K562 (cell line): ENCODE data around the gene ALOXE3. TPM values are rescaled to one million over a fixed set of nuclear protein-coding genes. Genes with fewer than 3 reads are reported as not detected.

Experiments used
- ATAC-seq: fragments of 200-7000 bp; cut with Tn5 transposase; 3 replicates; pipeline ENCODE4 v1.9.1; 2020; ENCODE audit warnings: moderate library complexity
- BruUV-seq: library from RNA; stranded (reverse); fragments of 400-500 nt; replicated peaks from 2 replicates; lab custom pipeline; 2021; lab: Mats Ljungman, UMichigan
- CTCF ChIA-PET: fragments of 300-600 bp; formaldehyde crosslinking; extraction: SDS; loops from one replicate; lab custom pipeline; 2021; ENCODE audit warnings: low intra/inter-chr PET ratio; lab: Yijun Ruan, JAX
- POLR2A ChIA-PET: fragments of 300-600, 350-650 bp; sonication (Branson Sonifier 250); formaldehyde crosslinking; extraction: SDS; loops from one replicate; lab custom pipeline; 2021; ENCODE audit warnings: antibody characterized with exemption, inconsistent platforms; lab: Yijun Ruan, JAX
- DNase-seq, 4 experiments: peaks; one replicate each; pipeline versions ENCODE4 v3.0.0 to v3.0.0-alpha.2; 2011 to 2018; ENCODE audit warnings: low spot score in 3 of 4, mixed read lengths in 3 of 4; ENCODE audit errors: extremely low read depth in 1 of 4
- FAIRE-seq: peaks from 2 replicates; lab custom pipeline; 2011; peaks lifted over from hg19 to GRCh38; lab: Jason Lieb, UNC
- H2AFZ ChIP-seq: 2 replicates; pipeline ENCODE4 v1.6.0; 2011; ENCODE audit warnings: low read depth, low read length, control low read depth, inconsistent platforms
- H3K27ac ChIP-seq: fragments of 200-600 bp; 3 replicates; pipeline ENCODE4 v1.8.0; 2011; ENCODE audit warnings: low read depth, mild to moderate bottlenecking, control low read depth, inconsistent platforms, low read length, moderate library complexity, mixed read lengths; ENCODE audit errors: extremely low read depth
- H3K27me3 ChIP-seq, 2 experiments: fragments of 300-600 bp in 1 of 2; 2 replicates in 1 of 2; 3 replicates in 1 of 2; pipeline versions ENCODE4 v1.6.0 to v1.8.0; 2011; ENCODE audit warnings: inconsistent platforms in 2 of 2, low read length in 2 of 2, mild to moderate bottlenecking in 1 of 2, mixed read lengths in 1 of 2, moderate library complexity in 1 of 2; ENCODE audit not compliant: control insufficient read depth in 2 of 2, insufficient read depth in 2 of 2
- H3K36me3 ChIP-seq: fragments of 300-600 bp; 3 replicates; pipeline ENCODE4 v1.8.0; 2011; ENCODE audit warnings: mild to moderate bottlenecking, low read length, inconsistent platforms; ENCODE audit not compliant: control insufficient read depth, insufficient read depth
- H3K4me1 ChIP-seq, 2 experiments: fragments of 200-600 bp in 1 of 2; replicated peaks in 1 of 2; 2 replicates in 1 of 2; 3 replicates in 1 of 2; pipeline versions ENCODE4 v1.5.1 to v1.8.0; 2011; ENCODE audit warnings: inconsistent platforms in 2 of 2, low read length in 2 of 2, mild to moderate bottlenecking in 1 of 2, mixed read lengths in 1 of 2, moderate library complexity in 1 of 2; ENCODE audit not compliant: control insufficient read depth in 2 of 2, insufficient read depth in 2 of 2
- H3K4me2 ChIP-seq: 2 replicates; pipeline ENCODE4 v1.6.1; 2011; ENCODE audit warnings: low read length, control low read depth, inconsistent platforms, mixed read lengths; ENCODE audit not compliant: insufficient read depth
- H3K4me3 ChIP-seq: fragments of 200-600 bp; sonication (generic), shearing (Covaris generic); 2 replicates; pipeline ENCODE4 v1.5.1; 2016; ENCODE audit warnings: control low read depth, inconsistent platforms
- H3K79me2 ChIP-seq: fragments of 200-600 bp; 3 replicates; pipeline ENCODE4 v1.8.0; 2011; ENCODE audit warnings: low read length, inconsistent platforms; ENCODE audit not compliant: control insufficient read depth, insufficient read depth
- H3K9ac ChIP-seq, 2 experiments: 2 replicates each; pipeline versions ENCODE4 v1.6.0 to v1.6.1; 2011; ENCODE audit warnings: low read depth in 2 of 2, low read length in 2 of 2, control low read depth in 1 of 2, inconsistent platforms in 1 of 2, mild to moderate bottlenecking in 1 of 2, mixed read lengths in 1 of 2; ENCODE audit not compliant: insufficient read depth in 1 of 2
- H3K9me1 ChIP-seq: one replicate; pipeline ENCODE4 v1.6.0; 2011; ENCODE audit warnings: inconsistent platforms, mild to moderate bottlenecking, low read length, moderate library complexity; ENCODE audit not compliant: control insufficient read depth, insufficient read depth
- H3K9me3 ChIP-seq: replicated peaks from 2 replicates; pipeline ENCODE4 v1.5.1; 2011; ENCODE audit warnings: low read depth, low read length, inconsistent platforms; ENCODE audit not compliant: control insufficient read depth, insufficient read depth
- H4K20me1 ChIP-seq: replicated peaks from 2 replicates; pipeline ENCODE4 v1.6.1; 2011; ENCODE audit warnings: low read length, inconsistent platforms, mixed read lengths; ENCODE audit not compliant: control insufficient read depth, insufficient read depth
- BRF2 ChIP-seq: IDR thresholded peaks from 3 replicates; pipeline ENCODE4 v1.6.1; 2011; ENCODE audit warnings: borderline replicate concordance, mild to moderate bottlenecking; ENCODE audit not compliant: insufficient read length, insufficient read depth
- CEBPB ChIP-seq: fragments of 450-650 bp; IDR thresholded peaks from 2 replicates; pipeline ENCODE4 v1.6.1; 2016; ENCODE audit warnings: missing genetic modification characterization, missing compliant biosample characterization
- CREB1 ChIP-seq, 2 experiments: sonication (generic) in 1 of 2; formaldehyde crosslinking in 1 of 2; IDR thresholded peaks; 2 replicates each; pipeline versions ENCODE4 v1.6.1 to v1.8.0; 2012 to 2022; ENCODE audit warnings: inconsistent platforms in 1 of 2, mild to moderate bottlenecking in 1 of 2, missing genetic modification reagents in 1 of 2, moderate library complexity in 1 of 2
- CXXC5 ChIP-seq: fragments of 250-450 bp; sonication (Bioruptor Pico); IDR thresholded peaks from 2 replicates; pipeline ENCODE4 v1.8.0; 2022; ENCODE audit warnings: inconsistent platforms, mild to moderate bottlenecking, moderate library complexity
- E2F6 ChIP-seq, 2 experiments: IDR thresholded peaks; 2 replicates each; pipeline ENCODE4 v1.6.1; 2011; ENCODE audit warnings: borderline replicate concordance in 1 of 2, control low read depth in 1 of 2, low read depth in 1 of 2, low read length in 1 of 2, mild to moderate bottlenecking in 1 of 2, mixed read lengths in 1 of 2, moderate library complexity in 1 of 2; ENCODE audit not compliant: insufficient read depth in 1 of 2, insufficient read length in 1 of 2, poor library complexity in 1 of 2, severe bottlenecking in 1 of 2; ENCODE audit errors: extremely low read depth in 1 of 2
- EGR1 ChIP-seq: fragments of 450-650 bp; conservative IDR thresholded peaks from 2 replicates; pipeline ENCODE4 v1.6.1; 2017; ENCODE audit warnings: mild to moderate bottlenecking
- MXD1 ChIP-seq: fragments of 250-450 bp; sonication (Bioruptor Pico); IDR thresholded peaks from 2 replicates; pipeline ENCODE4 v1.8.0; 2021; ENCODE audit warnings: borderline replicate concordance, mild to moderate bottlenecking, moderate library complexity; ENCODE audit not compliant: poor library complexity, severe bottlenecking
- PHF21A ChIP-seq: fragments of 450-650 bp; IDR thresholded peaks from 2 replicates; pipeline ENCODE4 v1.6.1; 2017; ENCODE audit warnings: low read depth, borderline replicate concordance
- POLR2B ChIP-seq: fragments of 450-650 bp; IDR thresholded peaks from 2 replicates; pipeline ENCODE4 v1.6.1; 2018; ENCODE audit warnings: low read depth; ENCODE audit not compliant: partially characterized antibody
- USF1 ChIP-seq: sonication (generic); formaldehyde crosslinking; IDR thresholded peaks from 2 replicates; pipeline ENCODE4 v1.9.0; 2022; ENCODE audit warnings: mild to moderate bottlenecking, missing genetic modification reagents
- ZBTB26 ChIP-seq: fragments of 450-650 bp; formaldehyde crosslinking; IDR thresholded peaks from 2 replicates; pipeline ENCODE4 v1.4.0; 2022; ENCODE audit warnings: missing genetic modification characterization
- ZNF436 ChIP-seq: fragments of 250-450, 450-650 bp; sonication (Bioruptor Pico); formaldehyde crosslinking; IDR thresholded peaks from 2 replicates; pipeline ENCODE4 v1.7.0; 2020; ENCODE audit warnings: mild to moderate bottlenecking
- WGBS: fragments of 100-300 bp; shearing (Covaris generic); methylation state at CpG from one replicate; pipeline ENCODE4 v1.1.6; 2016; ENCODE audit warnings: low coverage, mixed read lengths; ENCODE audit not compliant: insufficient coverage; ENCODE audit errors: missing lambda C conversion rate; 5-methylcytosine and 5-hydroxymethylcytosine counted together
- in situ Hi-C: fragments of 300-500 bp; cut with MboI; formaldehyde crosslinking; loops from 4 replicates; pipeline ENCODE4 v1.15.0; 2018; ENCODE audit warnings: inconsistent platforms, mixed read lengths
- intact Hi-C: fragments of 100-400 bp; cut with micrococcal nuclease; formaldehyde crosslinking; loops from 2 replicates; pipeline ENCODE4 v1.14.2; 2022
- polyA plus RNA-seq, 8 experiments: library from polyadenylated mRNA; depleted of rRNA in 4 of 8; stranded (reverse) in 5 of 8; unstranded in 3 of 8; fragments of >200 nt; fragmentation: Nextera tagmentation in 2 of 8; fragmentation: Illumina TruSeq in 1 of 8; extraction: Ambion mirVana in 2 of 8; extraction: Trizol in 1 of 8; gene quantifications; 2 replicates each; pipeline versions ENCODE4 v1.2.1 to v1.2.3, GENCODE V29; 2011 to 2014; ENCODE audit warnings: inconsistent platforms in 1 of 8, missing spikeins in 1 of 8
- total RNA-seq, 7 experiments: library from RNA; depleted of rRNA in 6 of 7; stranded (reverse); fragments of >200 nt in 6 of 7; fragmentation: Illumina TruSeq in 2 of 7; extraction: Trizol in 2 of 7; gene quantifications; 2 replicates each; pipeline versions ENCODE4 v1.2.1 to v1.2.3, GENCODE V29; 2011 to 2021; ENCODE audit warnings: low replicate concordance in 1 of 7

ALOXE3 gene
- total and polyA plus RNA-seq, 9 of the 15 experiments (the other 6 are each of a cell fraction or from before 2014, with no cell fraction given), result 0.04 TPM; not detected in 8

GRCh38 chr17:8162997-8163977, 45.0 kb upstream of the ALOXE3 start:
- WGBS, result 22% methylated on average over 12 of the region's 55 CpGs
- CTCF ChIA-PET, result no interaction called here
- peak overlapping the region; percentile 94 for H3K4me2 ChIP-seq
- ATAC-seq (peak; percentile 9; the same call in 2 of the 3 replicates), FAIRE-seq (no peak), DNase-seq (peak in 2 of 4 experiments; percentile 30 to 62)
- POLR2A ChIA-PET, result interaction anchor here (1.0 to 1.8 kb wide), 3 partner anchors 9 to 58 kb away, joined by 3 to 31 read pairs (median 3); no protein-coding TSS in a partner anchor
- H3K79me2 ChIP-seq, result peaks cover 31% of the 10 kb centered on the region
- H3K4me3 ChIP-seq, result peak overlapping the region; percentile 97
- BruUV-seq, result no TSS peak
- H3K27ac ChIP-seq, result peak overlapping the region; percentile 87
- intact Hi-C loops (no loop called here), in situ Hi-C loops (no loop called here)
- no peaks in the 10 kb centered on the region for H3K9me3 ChIP-seq
- H2AFZ ChIP-seq, result peak overlapping the region; percentile 81
- peak overlapping the region; percentile 91 to 96 for H3K9ac ChIP-seq
- H3K36me3 ChIP-seq, result peaks cover 29% of the 10 kb centered on the region; the same call in 2 of the 3 replicates
- 0 out of 2 replicates have a peak, but pooled peaks cover 12% of the 10 kb centered on the region for H4K20me1 ChIP-seq
- peaks cover 5% of the 10 kb centered on the region for H3K9me1 ChIP-seq
- H3K4me1 ChIP-seq, result peaks cover 34 to 43% of the 10 kb centered on the region in 2 experiments
- H3K27me3 ChIP-seq, result no peaks in the 10 kb centered on the region
- TF ChIP-seq POLR2B (no peak), ZNF436 (CRISPR knock-in tag) (no peak), E2F6 (IDR thresholded peaks at IDR 0.05; ENCODE audit: borderline replicate concordance in 1 of 2, extremely low read depth in 1 of 2, insufficient read depth in 1 of 2, insufficient read length in 1 of 2, low read depth in 1 of 2, low read length in 1 of 2, poor library complexity in 1 of 2, severe bottlenecking in 1 of 2) (peak in 1 of 2 experiments; percentile 55), MXD1 (CRISPR knock-in tag) (no peak), USF1 (CRISPR knock-in tag) (no peak), PHF21A (no peak), ZBTB26 (CRISPR knock-in tag) (no peak), CEBPB (peak; percentile 38; the same call in 1 of the 2 replicates), BRF2 (no peak), CXXC5 (CRISPR knock-in tag) (no peak), EGR1 (0 out of 2 replicates have a peak, but pooled peaks have one; percentile 25), CREB1 (IDR thresholded peaks at IDR 0.05) (peak; percentile 40; the same call in 1 of the 2 replicates), CREB1 (CRISPR knock-in tag; IDR thresholded peaks at IDR 0.05) (no peak)
